SK-N-SH treated with all-trans-retinoic acid at 6 μM for 48 hours (cell line): ENCODE results near the gene PIK3R3.

Source experiments
- ATAC-seq: fragments of 200-7000 bp; cut with Tn5 transposase; 3 replicates; pipeline ENCODE4 v1.9.1; 2020; ENCODE audit warnings: mild to moderate bottlenecking, moderate library complexity
- ARNTL ChIP-seq: fragments of 450-650 bp; formaldehyde crosslinking; IDR thresholded peaks from 2 replicates; pipeline ENCODE4 v1.5.0; 2020; ENCODE audit warnings: low read depth, mild to moderate bottlenecking, moderate library complexity, borderline replicate concordance
- BACH2 ChIP-seq: fragments of 250-450 bp; sonication (Bioruptor Pico); IDR thresholded peaks from 2 replicates; pipeline ENCODE4 v1.9.0; 2021; ENCODE audit warnings: mild to moderate bottlenecking, borderline replicate concordance
- CREB5 ChIP-seq: fragments of 250-450 bp; sonication (Bioruptor Pico); IDR thresholded peaks from 2 replicates; pipeline ENCODE4 v1.5.1; 2020; ENCODE audit warnings: low read depth, mild to moderate bottlenecking, moderate library complexity
- CSRNP3 ChIP-seq: fragments of 250-450 bp; sonication (Bioruptor Pico); IDR thresholded peaks from 2 replicates; pipeline ENCODE4 v1.5.1; 2021; ENCODE audit warnings: mild to moderate bottlenecking, moderate library complexity
- ISL1 ChIP-seq: fragments of 250-450 bp; sonication (Bioruptor Pico); IDR thresholded peaks from 2 replicates; pipeline ENCODE4 v2.1.2; 2022; ENCODE audit warnings: mild to moderate bottlenecking, moderate library complexity
- OSR1 ChIP-seq: fragments of 250-450 bp; sonication (Bioruptor Pico); IDR thresholded peaks from 2 replicates; pipeline ENCODE4 v1.8.0; 2022; ENCODE audit warnings: moderate library complexity, mild to moderate bottlenecking, inconsistent platforms
- POU6F1 ChIP-seq: fragments of 250-450 bp; sonication (Bioruptor Pico); IDR thresholded peaks from 2 replicates; pipeline ENCODE4 v1.8.0; 2021; ENCODE audit warnings: low read depth, mild to moderate bottlenecking, moderate library complexity, borderline replicate concordance
- PPARA ChIP-seq: fragments of 250-450 bp; sonication (Bioruptor Pico); IDR thresholded peaks from 2 replicates; pipeline ENCODE4 v1.5.0; 2020; ENCODE audit warnings: mild to moderate bottlenecking, borderline replicate concordance
- RARB ChIP-seq: fragments of 250-450 bp; sonication (Bioruptor Pico); IDR thresholded peaks from 2 replicates; pipeline ENCODE4 v1.8.0; 2021; ENCODE audit warnings: mild to moderate bottlenecking, moderate library complexity
- SNAI2 ChIP-seq: fragments of 250-450 bp; sonication (Bioruptor Pico); IDR thresholded peaks from 2 replicates; pipeline ENCODE4 v1.5.0; 2020; ENCODE audit warnings: mild to moderate bottlenecking, moderate library complexity
- TCF4 ChIP-seq: fragments of 250-450 bp; sonication (Bioruptor Pico); IDR thresholded peaks from 2 replicates; pipeline ENCODE4 v1.8.0; 2021; ENCODE audit warnings: mild to moderate bottlenecking, moderate library complexity, borderline replicate concordance
- TOX ChIP-seq: fragments of 250-450 bp; sonication (Bioruptor Pico); IDR thresholded peaks from 2 replicates; pipeline ENCODE4 v1.8.0; 2021; ENCODE audit warnings: mild to moderate bottlenecking, moderate library complexity, borderline replicate concordance
- ZC3H10 ChIP-seq: fragments of 250-450 bp; sonication (Bioruptor Pico); IDR thresholded peaks from 2 replicates; pipeline ENCODE4 v1.5.1; 2021; ENCODE audit warnings: mild to moderate bottlenecking, moderate library complexity
- ZFP3 ChIP-seq: fragments of 250-450 bp; sonication (Bioruptor Pico); IDR thresholded peaks from 2 replicates; pipeline ENCODE4 v1.5.0; 2020; ENCODE audit warnings: mild to moderate bottlenecking, moderate library complexity
- ZFP30 ChIP-seq: fragments of 450-650 bp; formaldehyde crosslinking; IDR thresholded peaks from 2 replicates; pipeline ENCODE4 v1.5.0; 2022; ENCODE audit warnings: mild to moderate bottlenecking, moderate library complexity
- ZNF565 ChIP-seq: fragments of 450-650 bp; formaldehyde crosslinking; conservative IDR thresholded peaks from 2 replicates; pipeline ENCODE4 v1.5.0; 2020; ENCODE audit warnings: low read depth, mild to moderate bottlenecking, moderate library complexity
- ZNF70 ChIP-seq: fragments of 450-650 bp; formaldehyde crosslinking; IDR thresholded peaks from 2 replicates; pipeline ENCODE4 v1.5.0; 2020; ENCODE audit warnings: mild to moderate bottlenecking, moderate library complexity
- ZNF8 ChIP-seq: fragments of 450-650 bp; formaldehyde crosslinking; IDR thresholded peaks from 2 replicates; pipeline ENCODE4 v1.5.0; 2020; ENCODE audit warnings: mild to moderate bottlenecking, moderate library complexity
- TF ChIP-seq, protein P1 (sequence below): fragments of 250-450 bp; sonication (Bioruptor Pico); IDR thresholded peaks from 2 replicates; pipeline ENCODE4 v1.5.0; 2020; ENCODE audit warnings: mild to moderate bottlenecking, moderate library complexity

Gene PIK3R3

DNA sequence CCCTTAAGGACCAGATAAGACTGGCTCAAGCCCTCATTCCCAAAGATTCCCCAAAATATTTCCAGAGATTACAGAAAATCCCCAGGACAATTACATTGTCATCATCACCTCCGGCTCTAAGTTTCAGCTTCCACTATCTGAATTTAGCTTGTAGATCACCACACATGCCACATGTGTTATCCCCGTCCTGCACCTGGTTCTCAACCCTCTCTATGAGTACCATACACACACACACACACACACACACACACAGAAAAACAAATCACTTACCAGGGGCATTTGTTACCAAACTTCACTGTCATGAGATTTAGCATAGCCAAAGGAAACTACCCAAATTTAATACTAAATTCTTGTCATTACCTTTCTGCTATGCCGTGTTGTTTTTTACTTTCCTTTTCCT lies 27.1 kb upstream of the PIK3R3 start:
- TF ChIP-seq ISL1 (CRISPR knock-in tag) (no peak), ZFP30 (no peak), TCF4 (no peak), OSR1 (CRISPR knock-in tag) (no peak), ARNTL (CRISPR knock-in tag) (no peak), CREB5 (no peak), TOX (CRISPR knock-in tag) (no peak), ZNF70 (CRISPR knock-in tag) (no peak), CSRNP3 (CRISPR knock-in tag) (no peak), ZNF565 (CRISPR knock-in tag) (no peak), PPARA (CRISPR knock-in tag) (no peak), SNAI2 (CRISPR knock-in tag) (no peak), ZFP3 (no peak), ZC3H10 (CRISPR knock-in tag) (no peak)
- no peak for ATAC-seq

DNA sequence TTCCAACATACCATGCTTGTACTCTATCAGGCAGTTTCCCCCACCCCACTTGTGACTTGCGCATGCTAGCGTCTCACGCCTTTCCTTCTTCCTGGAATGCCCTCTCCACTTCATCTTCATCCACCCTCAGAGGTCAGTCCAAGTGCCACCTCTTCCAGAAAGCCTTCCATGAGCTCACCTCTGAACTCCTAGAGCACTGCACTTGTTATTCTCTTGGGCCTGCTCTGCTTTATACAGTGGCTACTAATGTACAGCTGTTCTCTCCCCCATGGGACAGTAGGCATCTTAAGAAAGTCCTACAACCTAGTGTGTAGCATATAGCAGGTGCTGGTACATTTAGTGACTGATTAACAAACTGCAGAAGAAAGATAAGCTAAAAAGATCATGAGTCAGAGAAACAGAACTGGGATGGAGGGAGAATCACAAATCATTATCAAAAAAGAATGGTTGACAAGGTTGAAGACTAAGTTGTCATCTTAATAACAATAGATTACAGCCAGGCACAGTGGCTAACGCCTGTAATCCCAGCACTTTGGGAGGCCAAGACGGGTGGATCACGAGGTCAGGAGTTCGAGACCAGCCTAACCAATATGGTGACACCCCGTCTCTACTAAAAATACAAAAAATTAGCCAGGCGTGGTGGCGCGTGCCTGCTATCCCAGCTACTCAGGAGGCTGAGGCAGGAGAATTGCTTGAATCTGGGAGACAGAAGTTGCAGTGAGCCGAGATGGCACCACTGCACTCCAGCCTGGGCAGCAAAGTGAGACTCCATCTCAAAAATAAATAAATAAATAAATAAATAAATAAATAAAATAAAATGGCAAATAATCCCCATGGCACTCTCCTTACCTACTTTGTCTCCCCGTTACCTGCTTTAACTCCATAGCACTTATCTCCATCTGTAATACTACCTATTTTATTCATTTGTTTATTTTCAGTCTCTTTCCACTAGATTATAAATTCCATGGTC lies 26.2 kb upstream of the PIK3R3 start:
- TF ChIP-seq, protein P1, sequence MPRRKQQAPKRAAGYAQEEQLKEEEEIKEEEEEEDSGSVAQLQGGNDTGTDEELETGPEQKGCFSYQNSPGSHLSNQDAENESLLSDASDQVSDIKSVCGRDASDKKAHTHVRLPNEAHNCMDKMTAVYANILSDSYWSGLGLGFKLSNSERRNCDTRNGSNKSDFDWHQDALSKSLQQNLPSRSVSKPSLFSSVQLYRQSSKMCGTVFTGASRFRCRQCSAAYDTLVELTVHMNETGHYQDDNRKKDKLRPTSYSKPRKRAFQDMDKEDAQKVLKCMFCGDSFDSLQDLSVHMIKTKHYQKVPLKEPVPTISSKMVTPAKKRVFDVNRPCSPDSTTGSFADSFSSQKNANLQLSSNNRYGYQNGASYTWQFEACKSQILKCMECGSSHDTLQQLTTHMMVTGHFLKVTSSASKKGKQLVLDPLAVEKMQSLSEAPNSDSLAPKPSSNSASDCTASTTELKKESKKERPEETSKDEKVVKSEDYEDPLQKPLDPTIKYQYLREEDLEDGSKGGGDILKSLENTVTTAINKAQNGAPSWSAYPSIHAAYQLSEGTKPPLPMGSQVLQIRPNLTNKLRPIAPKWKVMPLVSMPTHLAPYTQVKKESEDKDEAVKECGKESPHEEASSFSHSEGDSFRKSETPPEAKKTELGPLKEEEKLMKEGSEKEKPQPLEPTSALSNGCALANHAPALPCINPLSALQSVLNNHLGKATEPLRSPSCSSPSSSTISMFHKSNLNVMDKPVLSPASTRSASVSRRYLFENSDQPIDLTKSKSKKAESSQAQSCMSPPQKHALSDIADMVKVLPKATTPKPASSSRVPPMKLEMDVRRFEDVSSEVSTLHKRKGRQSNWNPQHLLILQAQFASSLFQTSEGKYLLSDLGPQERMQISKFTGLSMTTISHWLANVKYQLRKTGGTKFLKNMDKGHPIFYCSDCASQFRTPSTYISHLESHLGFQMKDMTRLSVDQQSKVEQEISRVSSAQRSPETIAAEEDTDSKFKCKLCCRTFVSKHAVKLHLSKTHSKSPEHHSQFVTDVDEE (CRISPR knock-in tag), result no peak
- TF ChIP-seq RARB (CRISPR knock-in tag) (no peak), ZNF8 (CRISPR knock-in tag) (no peak)
- ATAC-seq, result no peak

GRCh38 chr1:46157916-46158311 lies 25.5 kb upstream of the PIK3R3 start:
- no peak for ATAC-seq
- TF ChIP-seq ZNF8 (CRISPR knock-in tag), result no peak
- no peak for TF ChIP-seq ZFP3

- ATAC-seq, result no peak
- TF ChIP-seq POU6F1, result no peak
- TF ChIP-seq, protein P1 (CRISPR knock-in tag), result no peak
- no peak for TF ChIP-seq BACH2 (CRISPR knock-in tag)
- no peak for TF ChIP-seq ISL1 (CRISPR knock-in tag)
- TF ChIP-seq ZNF70 (CRISPR knock-in tag), result no peak
- no peak for TF ChIP-seq ZNF565 (CRISPR knock-in tag)
- TF ChIP-seq, all 23 proteins: peak for 0
Measured at GRCh38 chr1:46153732-46154131, 21.3 kb upstream of the PIK3R3 start.
